GM12873 (cell line): Measurements from ENCODE around the gene CHL1.

Source experiments
- CTCF ChIP-seq: IDR thresholded peaks from 2 replicates; pipeline ENCODE4 v1.5.1; 2012; ENCODE audit warnings: low read depth, mild to moderate bottlenecking, moderate library complexity, low read length, control low read depth; ENCODE audit not compliant: insufficient read depth; ENCODE audit errors: missing control alignments

The CHL1 gene

DNA sequence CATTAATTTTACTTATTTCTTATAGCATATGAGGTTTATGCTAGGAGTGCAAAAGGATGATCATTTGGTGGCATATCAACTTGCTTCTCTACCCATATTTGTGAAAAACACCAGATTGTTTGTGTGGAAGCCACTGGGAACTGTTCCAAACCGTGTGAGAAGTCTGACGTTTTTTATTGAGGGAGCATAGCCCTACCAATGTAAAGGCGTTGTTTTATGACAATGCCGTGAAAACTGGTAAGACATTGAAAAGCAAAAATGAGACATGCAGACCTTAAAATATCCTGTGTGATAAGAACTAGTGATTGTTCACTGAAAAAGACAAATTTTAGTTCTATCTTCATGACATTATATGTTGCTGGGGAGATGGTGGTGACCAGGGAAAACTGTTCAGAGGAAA lies 87.8 kb downstream of the CHL1 start:
- TF ChIP-seq CTCF, result no peak

DNA sequence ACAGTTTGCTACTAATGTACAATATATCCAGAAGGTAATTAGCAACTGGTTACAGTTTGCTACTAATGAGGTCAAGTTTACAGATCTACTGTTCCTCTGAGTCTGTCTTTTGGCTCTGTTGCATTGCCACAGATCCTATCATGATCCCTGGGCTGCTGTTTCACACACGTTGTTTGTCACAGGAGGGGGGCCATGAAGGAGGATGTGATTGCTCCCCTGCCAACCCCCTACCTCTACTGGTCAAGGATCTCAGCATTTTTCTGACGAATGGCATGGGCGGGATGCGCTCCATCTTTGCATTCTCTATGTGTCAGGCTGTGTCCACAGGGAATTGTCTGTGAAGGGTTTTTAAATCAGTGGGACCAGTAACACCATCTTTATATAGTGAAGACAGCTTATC lies 91.9 kb downstream of the CHL1 start:
- TF ChIP-seq CTCF, result no peak

DNA sequence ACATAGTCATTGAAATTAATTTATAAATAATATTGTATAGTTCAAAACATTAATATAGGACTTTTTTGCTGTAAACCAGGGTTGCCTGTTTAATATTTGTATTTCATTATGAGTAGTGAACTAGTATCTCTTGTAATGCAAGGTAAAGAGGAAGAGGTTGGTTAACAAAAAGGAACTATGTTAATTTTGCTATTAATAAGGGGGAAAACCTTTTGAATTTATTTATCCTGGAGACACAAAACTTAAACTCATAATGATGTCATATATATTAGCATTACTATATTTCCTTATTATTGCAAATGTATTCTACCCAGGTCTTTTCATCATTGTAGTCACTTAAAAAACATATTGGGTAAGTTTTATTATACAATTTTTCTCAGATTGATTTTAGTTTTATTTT lies 94.5 kb downstream of the CHL1 start:
- TF ChIP-seq CTCF, result no peak

GRCh38 chr3:291646-292436 lies 95.3 kb downstream of the CHL1 start:
- no peak for TF ChIP-seq CTCF

- no peak for TF ChIP-seq CTCF
These were observed 97.5 kb downstream of the CHL1 start for GRCh38 chr3:294096-294495.

- TF ChIP-seq CTCF, result no peak
These were observed 98.0 kb downstream of the CHL1 start for GRCh38 chr3:294581-294980.

GRCh38 chr3:295166-295565 lies 98.6 kb downstream of the CHL1 start:
- no peak for TF ChIP-seq CTCF
